GM12878 (cell line): Measurements from ENCODE around the gene PCDHA1.

Experiments used
- CTCF ChIP-seq, 3 experiments: IDR thresholded peaks in 2 of 3; conservative IDR thresholded peaks in 1 of 3; 2 replicates each; pipeline ENCODE4 v1.5.1; 2011; ENCODE audit warnings: low read depth in 3 of 3, low read length in 3 of 3, mild to moderate bottlenecking in 3 of 3, control low read depth in 2 of 3, moderate library complexity in 2 of 3, inconsistent platforms in 1 of 3, mixed read lengths in 1 of 3; ENCODE audit not compliant: control insufficient read depth in 2 of 3, insufficient read depth in 1 of 3; ENCODE audit errors: extremely low read depth in 1 of 3
- EED ChIP-seq: sonication (generic); IDR thresholded peaks from 2 replicates; pipeline ENCODE4 v1.6.1; 2016; ENCODE audit warnings: antibody characterized with exemption, low read depth
- EGR1 ChIP-seq, 2 experiments: IDR thresholded peaks; 1 replicate in 1 of 2; 2 replicates in 1 of 2; pipeline ENCODE4 v1.6.1; 2011 to 2012; ENCODE audit warnings: low read depth in 2 of 2, low read length in 2 of 2, borderline replicate concordance in 1 of 2, mild to moderate bottlenecking in 1 of 2, moderate library complexity in 1 of 2
- MAX ChIP-seq: IDR thresholded peaks from 2 replicates; pipeline ENCODE4 v1.6.1; 2012; ENCODE audit warnings: low read depth, low read length, improper control_type of control experiment
- PKNOX1 ChIP-seq: fragments of 450-650 bp; IDR thresholded peaks from 2 replicates; pipeline ENCODE4 v1.6.1; 2016; ENCODE audit warnings: mild to moderate bottlenecking
- RCOR1 ChIP-seq: conservative IDR thresholded peaks from 2 replicates; pipeline ENCODE4 v1.6.1; 2012; ENCODE audit warnings: low read depth, low read length, improper control_type of control experiment
- TBL1XR1 ChIP-seq: IDR thresholded peaks from 2 replicates; pipeline ENCODE4 v1.6.1; 2012; ENCODE audit warnings: low read depth, low read length, improper control_type of control experiment
- ZNF24 ChIP-seq: fragments of 450-650 bp; IDR thresholded peaks from 2 replicates; pipeline ENCODE4 v1.6.1; 2017; ENCODE audit warnings: antibody characterized with exemption, mild to moderate bottlenecking
- TF ChIP-seq, protein P1 (sequence below): IDR thresholded peaks from 2 replicates; pipeline ENCODE4 v1.6.1; 2012; ENCODE audit warnings: low read depth, low read length, improper control_type of control experiment

GRCh38 chr5:140962190-140962589 is 176.2 kb downstream of the PCDHA1 start:
- no peak for TF ChIP-seq EED
- no peak for TF ChIP-seq PKNOX1
- TF ChIP-seq RCOR1: no peak
- TF ChIP-seq CTCF (IDR thresholded peaks at IDR 0.05 in 2 of 3, conservative IDR thresholded peaks at IDR 0.05 in 1 of 3; ENCODE audit: control insufficient read depth in 2 of 3, extremely low read depth in 1 of 3, insufficient read depth in 1 of 3, low read depth in 3 of 3, low read length in 3 of 3): no peak
- TF ChIP-seq ZNF24: no peak
- no peak for TF ChIP-seq MAX
- TF ChIP-seq EGR1 (IDR thresholded peaks at IDR 0.05; ENCODE audit: borderline replicate concordance in 1 of 2, low read depth in 2 of 2, low read length in 2 of 2): no peak
- TF ChIP-seq, protein P1, sequence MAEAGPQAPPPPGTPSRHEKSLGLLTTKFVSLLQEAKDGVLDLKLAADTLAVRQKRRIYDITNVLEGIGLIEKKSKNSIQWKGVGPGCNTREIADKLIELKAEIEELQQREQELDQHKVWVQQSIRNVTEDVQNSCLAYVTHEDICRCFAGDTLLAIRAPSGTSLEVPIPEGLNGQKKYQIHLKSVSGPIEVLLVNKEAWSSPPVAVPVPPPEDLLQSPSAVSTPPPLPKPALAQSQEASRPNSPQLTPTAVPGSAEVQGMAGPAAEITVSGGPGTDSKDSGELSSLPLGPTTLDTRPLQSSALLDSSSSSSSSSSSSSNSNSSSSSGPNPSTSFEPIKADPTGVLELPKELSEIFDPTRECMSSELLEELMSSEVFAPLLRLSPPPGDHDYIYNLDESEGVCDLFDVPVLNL: no peak
- no peak for TF ChIP-seq TBL1XR1
